ENCODE data around the gene DDX39A. TPM values are rescaled to one million over a fixed set of nuclear protein-coding genes. Genes with fewer than 3 reads are reported as not detected.

The DDX39A gene
- polyA plus RNA-seq, 1 donor from 2014 or later, result 76.4 TPM

GRCh38 chr19:14442891-14443631 is 23.9 kb upstream of the DDX39A start:
- Histone ChIP-seq H3K9ac (ENCODE audit: low read length) (no peak overlapping the region), H3K36me3 (ENCODE audit: insufficient read depth, low read length) (peaks cover 9% of the 10 kb centered on the region), H3K9me3 (ENCODE audit: low read length) (no peaks in the 10 kb centered on the region), H4K20me1 (ENCODE audit: insufficient read depth) (no peaks in the 10 kb centered on the region), H3K4me2 (ENCODE audit: low read length) (no peak overlapping the region), H3K4me3 (ENCODE audit: low read length) (no peak overlapping the region), H3K79me2 (replicated peaks; ENCODE audit: insufficient read depth, low read length) (no peaks in the 10 kb centered on the region), H3K27ac (ENCODE audit: low read length) (no peak overlapping the region), H2AFZ (ENCODE audit: low read depth, low read length) (no peak overlapping the region), H3K27me3 (ENCODE audit: insufficient read depth, low read depth, low read length) (no peaks in the 10 kb centered on the region), H3K9me2 (ENCODE audit: insufficient read depth, low read length) (no peaks in the 10 kb centered on the region), H3F3A (ENCODE audit: insufficient read depth, low read length, poor library complexity, severe bottlenecking) (no peaks in the 10 kb centered on the region)
- TF ChIP-seq SMC3 (conservative IDR thresholded peaks at IDR 0.05; ENCODE audit: poor library complexity), result no peak
- TF ChIP-seq MXI1 (conservative IDR thresholded peaks at IDR 0.05; ENCODE audit: poor library complexity, severe bottlenecking), result no peak
- no peak for TF ChIP-seq RAD21 (conservative IDR thresholded peaks at IDR 0.05)
- no peak for TF ChIP-seq POLR2AphosphoS5 (IDR thresholded peaks at IDR 0.05)

- H3K27ac ChIP-seq (ENCODE audit: low read length), result no peak overlapping the region
- H4K20me1 ChIP-seq (ENCODE audit: insufficient read depth), result no peaks in the 10 kb centered on the region
- no peaks in the 10 kb centered on the region for H3K9me2 ChIP-seq (ENCODE audit: insufficient read depth, low read length)
- H3K4me2 ChIP-seq (ENCODE audit: low read length), result no peak overlapping the region
- no peaks in the 10 kb centered on the region for H3K27me3 ChIP-seq (ENCODE audit: insufficient read depth, low read depth, low read length)
- H2AFZ ChIP-seq (ENCODE audit: low read depth, low read length), result no peak overlapping the region
- no peak overlapping the region for H3K4me3 ChIP-seq (ENCODE audit: low read length)
- TF ChIP-seq SMC3 (conservative IDR thresholded peaks at IDR 0.05; ENCODE audit: poor library complexity), result no peak
- H3K36me3 ChIP-seq (ENCODE audit: insufficient read depth, low read length), result peaks cover 9% of the 10 kb centered on the region
- H3K9ac ChIP-seq (ENCODE audit: low read length), result no peak overlapping the region
- H3F3A ChIP-seq (ENCODE audit: insufficient read depth, low read length, poor library complexity, severe bottlenecking), result no peaks in the 10 kb centered on the region
- H3K9me3 ChIP-seq (ENCODE audit: low read length), result no peaks in the 10 kb centered on the region
- H3K79me2 ChIP-seq (replicated peaks; ENCODE audit: insufficient read depth, low read length), result peaks cover 5% of the 10 kb centered on the region
Measured at GRCh38 chr19:14441041-14441938, 22.1 kb upstream of the DDX39A start.

GRCh38 chr19:14440049-14440448 is 20.9 kb upstream of the DDX39A start:
- Histone ChIP-seq H3K36me3 (ENCODE audit: insufficient read depth, low read length) (peaks cover 9% of the 10 kb centered on the region), H3K79me2 (replicated peaks; ENCODE audit: insufficient read depth, low read length) (peaks cover 5% of the 10 kb centered on the region)

More at GRCh38 chr19:14440049-14440448, 20.9 kb upstream of the DDX39A start:
- Histone ChIP-seq H3K4me2 (ENCODE audit: low read length) (no peak overlapping the region), H3F3A (ENCODE audit: insufficient read depth, low read length, poor library complexity, severe bottlenecking) (no peaks in the 10 kb centered on the region), H3K27ac (ENCODE audit: low read length) (no peak overlapping the region), H3K9me2 (ENCODE audit: insufficient read depth, low read length) (no peaks in the 10 kb centered on the region), H3K9me3 (ENCODE audit: low read length) (no peaks in the 10 kb centered on the region), H4K20me1 (ENCODE audit: insufficient read depth) (no peaks in the 10 kb centered on the region), H3K4me3 (ENCODE audit: low read length) (no peak overlapping the region), H2AFZ (ENCODE audit: low read depth, low read length) (no peak overlapping the region), H3K27me3 (ENCODE audit: insufficient read depth, low read depth, low read length) (no peaks in the 10 kb centered on the region), H3K9ac (ENCODE audit: low read length) (no peak overlapping the region)
- TF ChIP-seq SMC3 (conservative IDR thresholded peaks at IDR 0.05; ENCODE audit: poor library complexity) (no peak), POLR2AphosphoS5 (IDR thresholded peaks at IDR 0.05) (no peak), EZH2 (IDR thresholded peaks at IDR 0.05; ENCODE audit: borderline replicate concordance, insufficient read depth, low read length, poor library complexity, severe bottlenecking) (no peak), MXI1 (conservative IDR thresholded peaks at IDR 0.05; ENCODE audit: poor library complexity, severe bottlenecking) (no peak), EP300 (conservative IDR thresholded peaks at IDR 0.05; ENCODE audit: poor library complexity, severe bottlenecking) (no peak), CTCF (IDR thresholded peaks at IDR 0.05; ENCODE audit: poor library complexity, severe bottlenecking) (no peak), TAF1 (IDR thresholded peaks at IDR 0.05; ENCODE audit: low read depth) (no peak), RAD21 (conservative IDR thresholded peaks at IDR 0.05) (no peak), REST (IDR thresholded peaks at IDR 0.05; ENCODE audit: borderline replicate concordance) (no peak)
